DMS79 treated with DMSO at 0.1 percent for 48 hours (cell line): ENCODE measurements around the gene OVCH1.
"Not testable (repeated sequence)": the region's sequence is repeated elsewhere in the genome, so short reads cannot be mapped to it uniquely, and the experiment has no call there.

Experiments used
- DNase-seq: peaks from one replicate; lab custom pipeline; 2025; lab: John Stamatoyannopoulos, UW

The OVCH1 gene

DNA sequence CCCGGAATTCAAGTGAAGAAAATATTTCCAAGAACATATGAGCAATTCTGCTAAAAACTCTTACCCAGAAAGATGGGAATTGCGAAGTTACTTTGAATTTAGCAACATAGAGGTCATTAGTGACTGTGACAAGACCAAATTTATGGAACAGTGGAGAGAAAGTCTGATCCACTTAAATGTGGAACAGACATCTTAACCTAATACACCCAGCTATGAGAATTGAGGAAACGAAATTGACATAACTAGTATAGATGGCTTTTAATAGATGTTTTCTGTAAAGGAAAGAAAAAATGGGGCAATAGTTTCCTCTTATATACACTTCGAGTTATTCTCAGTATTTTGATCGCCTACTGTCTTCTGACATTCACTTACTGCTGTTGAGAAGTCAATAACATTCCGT, 4.6 kb downstream of the OVCH1 start:
- DNase-seq, result no peak

DNA sequence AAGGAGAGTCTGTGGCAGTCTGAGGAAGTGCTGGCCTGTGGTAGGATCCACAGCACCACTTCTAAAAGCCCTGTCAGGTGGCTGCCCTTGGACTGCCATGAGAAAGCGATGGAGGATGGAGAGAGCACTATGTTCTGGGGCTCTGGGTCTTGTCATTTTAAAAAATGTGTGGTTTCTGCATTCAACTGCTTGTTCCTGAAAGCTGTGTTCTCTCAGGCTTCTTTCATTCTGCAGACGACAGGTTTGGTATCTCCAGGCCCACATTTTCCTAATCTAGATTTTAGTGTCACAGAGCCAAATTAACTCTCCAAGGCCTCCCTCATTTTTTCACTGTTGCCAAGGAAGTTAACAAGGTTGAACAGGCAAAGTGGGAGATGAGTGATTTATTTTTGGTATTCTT, 10.5 kb downstream of the OVCH1 start:
- DNase-seq, result no peak

DNA sequence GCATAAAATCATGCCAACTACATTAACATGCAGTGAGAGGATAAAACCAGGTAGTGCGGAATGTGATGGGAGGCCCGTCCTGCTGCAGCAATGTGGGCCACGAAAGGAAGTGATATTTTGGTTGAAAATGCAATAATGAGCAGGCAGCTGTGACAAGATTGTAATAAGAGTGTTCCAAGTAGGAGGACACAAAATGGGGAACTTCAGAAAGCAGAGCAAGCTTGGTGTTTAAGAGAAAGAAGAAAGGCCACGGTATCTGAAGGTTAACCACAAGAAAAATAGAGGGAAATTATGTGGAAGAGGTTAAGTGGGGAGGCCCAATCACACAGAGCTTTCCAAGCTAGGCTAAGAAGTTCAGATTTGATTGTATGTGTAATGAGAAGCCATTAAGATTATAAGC, 34.3 kb downstream of the OVCH1 start:
- no peak for DNase-seq

DNA sequence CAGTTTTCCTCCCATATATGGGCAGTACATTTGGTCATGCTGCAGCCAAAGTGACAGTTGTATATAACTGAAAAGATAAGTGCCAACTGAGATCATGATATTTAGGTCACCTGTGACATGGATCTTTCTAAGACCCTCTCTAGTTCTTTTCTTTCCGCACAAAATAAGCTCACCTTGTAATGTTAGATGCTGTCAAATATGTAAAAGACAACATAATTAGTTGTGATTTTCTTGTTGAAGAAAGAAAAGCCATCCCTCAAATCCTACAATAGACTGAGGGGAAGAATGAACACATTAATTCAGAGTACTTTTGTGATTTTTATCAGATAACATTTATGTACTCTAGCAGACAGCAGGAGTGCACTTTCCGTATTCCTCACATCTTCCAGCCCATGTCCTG, 37.4 kb downstream of the OVCH1 start:
- DNase-seq, result no peak

DNA sequence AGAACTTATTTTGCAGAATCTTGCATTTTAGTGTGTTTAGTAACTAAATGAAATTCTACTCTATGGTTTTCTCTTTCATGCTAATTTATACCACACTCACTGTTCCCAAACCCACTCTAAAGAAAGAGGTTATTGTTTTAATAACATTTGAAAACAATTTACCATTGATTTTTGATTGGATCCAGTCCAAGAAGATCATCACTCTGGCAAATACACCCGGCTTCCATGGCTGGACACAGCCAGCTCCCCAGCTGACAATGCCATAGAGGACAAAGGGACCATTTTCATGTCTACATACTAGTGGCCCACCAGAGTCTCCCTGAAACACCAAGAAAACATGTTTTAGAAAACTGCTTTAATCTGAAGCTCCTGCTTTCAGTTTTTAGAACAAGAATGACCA, 42.4 kb downstream of the OVCH1 start:
- no peak for DNase-seq

DNA sequence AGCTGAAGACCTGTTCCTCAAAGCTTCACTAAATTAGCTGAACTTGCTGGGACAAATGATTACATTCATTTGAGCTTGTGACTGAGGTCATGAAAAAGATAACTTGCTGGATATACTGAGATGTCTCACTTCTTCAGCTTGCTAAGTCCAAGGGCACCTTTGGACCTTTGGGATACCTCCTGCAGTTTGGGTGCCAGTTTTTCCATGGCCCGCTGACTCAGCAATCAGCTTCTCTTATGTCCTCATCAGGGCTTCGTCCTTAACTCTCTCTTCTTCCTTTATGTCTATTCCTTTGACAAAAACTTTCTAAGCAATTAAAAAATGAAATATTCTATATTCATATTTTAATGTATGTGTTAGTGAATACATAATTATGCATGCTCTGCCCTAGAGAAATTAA, 45.6 kb downstream of the OVCH1 start:
- DNase-seq, result no peak

DNA sequence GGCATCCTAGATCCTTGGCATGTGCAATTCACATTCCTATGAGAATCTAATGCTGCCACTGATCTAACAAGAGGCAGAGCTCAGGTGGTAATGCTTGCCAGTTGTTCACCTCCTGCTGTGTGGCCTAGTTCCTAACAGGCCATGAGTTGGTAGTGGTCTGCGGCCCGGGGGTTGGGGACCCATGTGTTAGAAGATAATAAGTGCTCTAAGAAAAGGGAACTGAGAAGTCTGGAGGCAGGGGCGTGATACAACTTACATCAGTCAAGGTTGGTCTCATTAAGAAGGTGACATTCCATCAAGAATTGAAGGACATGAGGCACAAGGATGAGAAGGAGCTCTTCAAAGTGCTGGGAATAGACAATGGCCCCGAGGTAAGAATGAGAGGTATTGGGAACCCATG, 49.3 kb downstream of the OVCH1 start:
- no peak for DNase-seq

DNA sequence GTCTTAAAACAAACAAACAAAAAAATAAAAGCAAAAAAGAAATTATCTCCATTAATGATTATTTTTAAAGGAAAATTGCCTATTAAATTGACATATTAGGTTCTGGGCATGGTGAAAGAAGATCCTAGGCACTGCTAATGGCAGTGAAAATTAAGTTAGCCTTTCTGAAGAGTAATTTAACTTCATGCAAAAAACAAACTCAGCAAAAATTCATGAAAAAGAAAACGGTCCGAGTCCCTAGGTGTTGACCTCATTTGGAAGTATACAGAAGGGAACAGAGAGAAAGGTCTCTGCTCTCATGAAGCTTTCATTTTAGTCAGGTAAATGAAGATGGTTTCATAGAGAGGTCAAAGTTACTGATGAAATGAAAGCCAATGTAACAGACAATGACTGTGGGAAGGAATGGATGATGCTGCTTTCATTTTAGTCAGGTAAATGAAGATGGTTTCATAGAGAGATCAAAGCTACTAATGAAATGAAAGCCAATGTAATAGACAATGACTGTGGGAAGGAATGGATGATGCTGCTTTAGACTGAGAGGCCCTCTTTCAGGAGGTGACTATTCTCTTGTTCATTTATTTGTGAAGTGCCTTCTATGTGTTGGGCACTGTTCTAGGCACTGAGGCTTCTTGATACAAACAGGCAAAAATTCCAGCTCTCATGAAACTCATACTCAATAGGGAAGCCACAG, 50.1 kb downstream of the OVCH1 start:
- no peak for DNase-seq

DNA sequence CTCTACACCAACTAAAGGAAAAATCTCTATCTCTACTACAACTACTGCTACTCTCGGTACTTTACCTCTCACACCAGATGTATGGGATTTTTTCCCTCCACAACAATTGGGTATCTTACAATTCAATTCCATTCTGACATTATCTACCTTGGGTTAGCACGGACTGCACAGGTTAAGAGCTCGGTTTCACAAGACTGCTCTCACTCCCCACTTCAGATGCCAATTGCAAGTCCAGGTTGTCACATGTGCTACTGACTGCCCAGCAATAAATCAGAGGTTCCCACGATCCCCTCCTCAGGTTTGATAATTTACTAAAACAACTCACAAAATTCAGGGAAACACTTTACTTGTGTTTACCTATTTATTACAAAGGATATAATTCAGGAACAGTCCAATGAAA, 58.0 kb downstream of the OVCH1 start:
- DNase-seq, result no peak

DNA sequence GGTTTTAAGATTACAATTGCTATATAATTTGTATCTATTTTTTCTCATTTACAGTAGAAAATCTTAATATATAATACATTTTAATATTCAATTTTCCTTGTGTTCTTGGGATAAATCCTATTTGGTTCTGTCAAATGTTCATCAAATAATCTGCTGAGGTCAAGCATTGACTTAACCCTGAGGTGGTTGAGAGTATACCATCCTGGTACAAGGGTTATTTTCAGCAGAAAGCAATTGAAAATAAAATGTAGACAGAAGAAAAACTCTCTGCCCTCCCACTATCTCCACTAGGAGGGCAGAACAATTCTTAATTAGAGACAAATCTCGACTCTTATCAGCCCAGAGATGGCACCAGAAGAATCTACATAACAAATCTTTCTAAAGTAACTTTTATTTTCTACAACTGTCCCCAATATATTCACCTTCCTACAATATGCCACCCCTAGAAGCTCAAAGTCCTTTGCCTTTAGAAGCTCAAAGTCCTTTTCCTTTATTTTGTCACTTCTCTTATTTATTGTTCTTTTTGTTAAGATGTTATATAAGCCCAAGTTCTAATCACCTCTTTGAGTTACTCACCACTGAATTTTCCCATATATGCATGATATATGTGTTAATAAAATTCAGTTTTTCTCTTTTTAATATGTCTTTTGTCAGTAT, 58.6 kb downstream of the OVCH1 start:
- no peak for DNase-seq

DNA sequence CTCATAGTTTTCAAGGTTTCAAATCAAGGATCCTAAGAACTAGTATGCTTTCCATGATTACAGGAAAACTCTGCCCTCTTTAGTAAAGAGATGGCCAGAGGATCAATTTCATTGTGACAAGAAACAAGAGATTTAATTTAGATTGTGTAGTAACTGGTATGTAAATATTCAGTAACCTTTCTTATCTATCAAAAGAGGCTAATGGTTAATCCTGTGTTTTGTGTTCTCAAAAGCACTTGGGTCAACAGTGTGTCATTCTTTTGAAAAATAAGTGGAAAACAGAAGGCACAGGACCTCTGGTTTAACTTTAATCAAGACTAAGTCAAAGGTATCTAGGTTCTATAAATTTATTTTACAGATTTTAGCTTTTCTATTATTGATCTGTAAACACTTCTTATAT, 59.9 kb downstream of the OVCH1 start:
- no peak for DNase-seq

DNA sequence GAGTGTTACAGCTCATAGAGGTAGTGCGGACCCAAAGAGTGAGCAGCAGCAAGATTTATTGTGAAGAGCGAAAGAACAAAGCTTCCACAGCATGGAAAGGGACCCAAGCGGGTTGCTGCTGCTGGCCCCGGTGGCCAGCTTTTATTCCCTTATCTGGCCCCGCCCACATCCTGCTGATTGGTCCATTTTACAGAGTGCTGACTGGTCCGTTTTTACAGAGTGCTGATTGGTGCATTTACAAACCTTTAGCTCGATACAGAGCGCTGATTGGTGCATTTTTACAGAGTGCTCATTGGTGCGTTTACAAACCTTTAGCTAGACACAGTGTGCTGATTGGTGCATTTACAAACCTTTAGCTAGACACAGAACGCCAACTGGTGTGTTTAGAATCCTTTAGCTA, 60.7 kb downstream of the OVCH1 start:
- DNase-seq, result not testable (repeated sequence)

DNA sequence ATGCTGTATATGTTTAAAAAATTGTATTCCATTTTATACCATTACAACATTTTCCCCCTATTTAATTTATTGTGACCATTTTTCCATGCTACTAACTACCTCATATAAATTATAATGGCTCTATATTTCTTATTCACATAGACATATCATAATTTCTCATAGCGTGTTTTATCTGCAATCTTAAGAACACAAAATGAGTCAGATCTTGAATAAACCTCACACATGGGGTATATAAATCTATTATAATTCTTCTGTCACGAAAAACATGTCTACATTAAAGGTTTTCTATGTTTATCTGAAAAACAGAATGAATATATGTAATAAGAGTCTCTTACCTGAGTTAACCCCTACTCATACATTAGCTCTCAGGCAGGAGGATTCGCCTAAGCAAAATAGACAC, 66.0 kb downstream of the OVCH1 start:
- DNase-seq, result no peak

DNA sequence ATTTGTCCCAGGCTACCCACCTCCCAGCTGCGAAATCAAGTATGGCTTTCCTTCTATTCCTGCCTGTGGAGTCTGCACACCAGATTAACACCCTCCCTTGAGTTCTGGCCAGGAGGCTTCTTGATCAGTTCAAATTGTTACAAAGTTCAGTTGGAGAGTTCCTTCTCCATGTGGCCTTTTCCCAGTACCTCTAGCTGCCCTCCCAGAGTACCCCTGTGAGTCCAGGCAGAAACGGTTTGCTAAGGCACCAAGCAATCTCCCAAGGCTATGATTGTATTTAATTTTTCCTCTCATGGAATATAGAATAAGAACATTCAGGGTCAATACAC, 66.8 kb downstream of the OVCH1 start:
- DNase-seq, result no peak

DNA sequence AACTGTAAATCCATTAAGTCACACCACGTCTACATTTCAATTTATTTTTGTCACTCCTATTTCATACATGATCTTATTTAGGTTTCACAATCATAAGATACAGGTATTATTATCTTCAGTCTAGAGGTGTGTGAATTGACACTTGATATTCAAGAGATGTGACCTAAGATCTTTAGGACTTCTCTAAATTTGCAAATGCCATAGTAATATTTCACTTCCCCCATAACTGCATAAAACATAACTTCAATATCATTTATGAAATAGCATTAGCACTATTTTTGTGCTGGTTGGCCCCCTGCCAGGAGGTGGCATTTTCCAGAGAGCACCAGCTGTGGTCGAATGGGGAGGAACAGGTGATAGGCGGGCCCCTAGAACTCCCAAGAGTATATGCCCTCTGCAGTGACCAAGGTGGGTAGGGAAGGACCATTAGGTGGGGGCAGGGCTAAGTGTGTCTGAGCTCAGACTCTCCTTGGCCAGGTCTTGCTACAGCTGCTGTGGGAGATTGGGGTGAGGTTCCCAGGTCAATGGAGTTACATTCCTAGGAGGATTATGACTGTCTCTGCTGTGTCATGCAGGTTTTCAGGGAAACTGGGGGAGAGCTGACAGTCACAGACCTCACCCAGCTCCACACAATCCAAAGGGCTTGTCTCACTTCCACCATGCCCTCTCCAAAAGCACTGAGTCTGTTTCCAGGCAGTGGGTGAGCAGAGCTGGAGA, 67.3 kb downstream of the OVCH1 start:
- DNase-seq, result no peak

DNA sequence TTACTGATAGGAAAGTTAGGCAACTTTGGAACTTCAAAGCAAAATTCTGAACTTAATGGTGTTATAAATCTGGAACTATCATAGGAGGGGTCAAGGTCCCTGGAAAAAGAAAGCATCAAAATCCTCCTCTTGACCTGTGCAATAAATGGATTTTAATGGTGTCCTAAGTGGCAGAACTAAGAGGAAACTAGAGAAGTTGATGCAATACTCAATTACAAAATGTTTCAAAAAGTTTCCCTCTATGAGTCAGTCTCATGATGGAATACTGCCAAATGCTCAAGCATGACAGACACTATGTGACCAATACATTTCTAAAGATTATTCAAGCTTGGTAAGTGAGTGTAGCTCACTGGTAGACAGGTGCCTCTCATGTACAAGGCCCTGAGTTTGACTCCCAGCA, 68.9 kb downstream of the OVCH1 start:
- no peak for DNase-seq

DNA sequence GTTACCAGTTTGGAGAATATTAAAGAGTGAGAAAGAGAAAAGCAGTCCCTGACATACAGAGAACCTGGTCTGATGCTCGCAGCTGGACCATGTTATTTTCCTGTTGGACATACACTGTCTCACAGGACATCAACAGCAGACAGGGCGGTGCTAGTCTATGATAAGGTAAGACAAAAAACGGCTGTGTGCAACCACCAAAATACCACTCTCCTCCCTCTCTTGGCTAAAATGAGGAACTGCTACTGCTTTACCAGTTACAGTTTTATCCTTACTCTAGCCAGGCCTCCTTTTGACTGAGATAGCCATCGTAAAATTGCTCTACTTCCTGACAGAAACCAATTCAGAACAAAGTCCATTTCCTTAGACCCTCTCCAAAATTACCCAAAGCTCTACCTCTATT, 69.5 kb downstream of the OVCH1 start:
- no peak for DNase-seq

DNA sequence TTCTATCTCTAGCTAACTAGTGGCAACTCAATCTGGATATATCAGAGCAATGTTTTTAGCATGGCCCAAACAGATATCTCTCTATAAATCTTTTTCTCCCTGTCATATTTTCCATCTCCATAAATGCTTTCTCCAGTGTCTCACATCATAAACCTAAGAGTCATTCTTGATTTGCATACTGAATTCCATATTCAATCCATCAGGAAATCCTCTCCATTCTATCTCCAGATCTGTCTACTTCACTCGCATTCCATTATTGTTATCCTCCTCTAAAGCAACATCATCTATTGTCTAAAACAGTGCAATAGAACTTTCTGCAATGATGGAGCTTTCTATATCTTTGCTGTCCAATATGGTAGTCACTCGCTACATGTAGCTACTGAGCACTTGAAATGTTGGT, 71.0 kb downstream of the OVCH1 start:
- DNase-seq, result no peak

DNA sequence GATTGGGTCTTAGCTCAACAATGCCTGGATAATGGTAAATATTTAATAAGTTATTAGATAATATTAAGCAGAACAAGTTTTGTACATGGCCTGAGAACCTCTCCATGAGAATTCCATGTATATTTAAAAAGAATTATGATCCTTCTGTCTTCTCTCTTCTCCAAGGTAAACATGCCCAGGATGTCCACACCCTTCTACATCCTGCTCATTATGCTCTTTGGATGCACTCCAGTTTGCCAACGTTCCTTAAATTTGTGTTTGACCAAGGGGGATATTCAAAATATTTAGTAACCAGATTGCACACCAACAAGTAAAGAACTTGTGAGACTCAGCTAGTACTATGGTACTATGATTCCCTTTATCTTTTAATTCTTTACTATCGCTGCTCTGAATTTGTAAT, 71.8 kb downstream of the OVCH1 start:
- DNase-seq, result no peak

DNA sequence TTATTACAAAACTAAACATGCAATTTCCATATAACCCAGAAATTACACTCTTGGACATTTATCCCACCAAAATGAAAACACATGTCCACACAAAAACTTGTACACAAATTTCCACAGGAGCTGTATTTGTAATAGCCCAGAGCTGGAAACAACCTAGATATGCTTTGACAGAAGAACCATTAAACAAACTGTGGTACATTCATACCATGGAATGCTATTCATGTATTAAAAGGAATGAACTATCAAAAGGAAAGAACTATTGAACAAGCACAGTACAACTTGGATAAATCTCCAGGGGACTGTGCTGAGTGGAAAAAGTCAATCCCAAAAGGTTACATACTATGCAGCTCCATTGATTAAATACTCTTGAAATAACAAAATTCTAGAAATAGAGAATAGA, 80.7 kb downstream of the OVCH1 start:
- DNase-seq, result no peak

DNA sequence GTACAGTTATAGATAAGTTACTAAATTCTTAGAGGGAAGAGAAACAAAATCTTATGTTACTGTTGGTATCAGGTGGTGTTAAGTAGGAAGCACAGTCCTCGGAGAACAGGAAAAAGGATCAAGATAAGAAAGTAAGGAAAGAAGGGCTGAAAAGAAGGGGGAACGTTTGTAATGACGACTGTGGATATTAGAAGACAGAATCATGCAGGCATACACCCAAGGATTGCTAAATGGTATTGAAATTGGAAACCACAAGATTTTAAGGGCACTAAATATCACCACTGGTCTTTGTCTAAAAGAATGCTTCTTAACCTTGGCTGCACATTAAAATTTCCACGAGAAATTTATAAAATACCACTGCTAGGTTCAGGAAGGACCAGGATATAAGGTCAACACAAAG, 82.4 kb downstream of the OVCH1 start:
- no peak for DNase-seq

DNA sequence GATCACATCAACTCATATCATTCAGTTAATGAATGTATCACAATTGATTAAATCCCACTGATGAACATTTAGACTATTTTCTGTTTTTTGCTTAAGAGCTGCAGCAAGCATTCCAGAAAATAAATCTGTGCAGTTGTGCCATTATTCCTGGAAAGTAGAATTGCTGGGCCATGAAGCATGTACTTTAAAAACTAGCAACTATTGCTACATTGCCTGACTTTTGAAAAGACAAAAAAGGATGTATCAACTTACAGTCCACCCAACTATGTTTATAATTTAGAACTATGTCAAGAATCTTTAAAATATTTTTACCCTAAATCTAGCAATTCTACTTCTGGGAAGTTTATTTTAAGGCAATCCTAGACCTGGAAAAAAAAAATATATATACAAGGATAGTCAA, 83.1 kb downstream of the OVCH1 start:
- DNase-seq, result no peak

DNA sequence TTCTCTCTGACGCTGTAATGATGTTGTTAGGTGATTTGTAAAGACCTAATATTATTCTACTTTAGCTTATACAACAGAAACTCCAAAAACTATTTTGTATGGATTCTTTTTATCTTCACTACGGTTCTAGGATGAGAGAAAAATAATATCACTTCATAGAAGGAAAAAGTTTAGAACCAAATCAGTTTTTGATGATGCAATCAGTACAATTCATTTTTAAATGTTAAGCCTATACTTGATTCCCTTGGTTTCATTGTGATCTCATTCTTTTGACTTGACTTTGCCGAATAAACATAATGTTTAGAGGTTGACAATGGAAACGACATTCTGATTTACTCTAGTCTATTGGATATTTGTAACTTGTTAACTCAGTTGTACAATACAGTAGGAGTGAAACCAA, 91.9 kb downstream of the OVCH1 start:
- no peak for DNase-seq

DNA sequence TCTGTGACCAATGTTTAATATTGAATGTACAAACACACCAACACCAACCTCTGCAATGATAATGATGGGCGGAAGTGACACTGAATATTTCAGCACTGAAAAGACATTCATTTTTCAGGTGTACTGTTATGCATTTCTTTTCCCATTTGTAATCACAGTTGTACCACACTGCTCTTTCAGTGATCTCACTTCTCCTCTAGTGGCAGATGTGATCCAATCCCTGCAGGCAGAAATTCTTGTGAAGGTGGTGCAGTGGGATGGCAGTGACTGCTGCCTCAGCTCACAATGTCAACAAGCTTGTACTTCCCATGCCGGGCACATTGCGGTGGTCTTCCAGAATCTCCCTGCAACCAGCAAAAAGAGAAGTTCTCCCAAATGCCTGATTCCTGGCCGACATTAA, 93.5 kb downstream of the OVCH1 start:
- DNase-seq, result no peak
